HepG2 (cell line): Measurements from ENCODE around the gene BAIAP2L1. TPM values are rescaled to one million over a fixed set of nuclear protein-coding genes. Genes with fewer than 3 reads are reported as not detected.
A peak's percentile ranks its signal among the peaks of the same experiment; 100 is the strongest.

ENCODE experiments used
- ATAC-seq: fragments of 200-7000 bp; cut with Tn5 transposase; 3 replicates; pipeline ENCODE4 v1.9.1; 2020; ENCODE audit warnings: mild to moderate bottlenecking, moderate library complexity
- BruUV-seq: library from RNA; stranded (reverse); fragments of 400-500 nt; replicated peaks from 2 replicates; lab custom pipeline; 2021; lab: Mats Ljungman, UMichigan
- CTCF ChIA-PET: fragments of 300-600 bp; formaldehyde crosslinking; extraction: SDS; loops from one replicate; lab custom pipeline; 2021; ENCODE audit warnings: low total read pairs, inconsistent platforms, low intra/inter-chr PET ratio; lab: Yijun Ruan, JAX
- POLR2A ChIA-PET: fragments of 350-600 bp; sonication (Branson Sonifier 250); formaldehyde crosslinking; loops from one replicate; lab custom pipeline; 2020; ENCODE audit warnings: antibody characterized with exemption, inconsistent platforms; lab: Yijun Ruan, JAX
- DNase-seq: peaks from one replicate; pipeline ENCODE4 v3.0.0-alpha.2; 2015; ENCODE audit warnings: low spot score
- FAIRE-seq: peaks from 3 replicates; lab custom pipeline; 2011; peaks lifted over from hg19 to GRCh38; lab: Jason Lieb, UNC
- H2AFZ ChIP-seq: one replicate; pipeline ENCODE4 v1.6.1; 2011; ENCODE audit warnings: low read length, inconsistent platforms
- H3K27ac ChIP-seq: fragments of 300-600 bp; 3 replicates; pipeline ENCODE4 v1.8.0; 2011; ENCODE audit warnings: mixed run types, mild to moderate bottlenecking, mixed read lengths, low read length, inconsistent platforms; ENCODE audit not compliant: insufficient read depth; ENCODE audit errors: extremely low read length
- H3K27me3 ChIP-seq, 2 experiments: fragments of 200-600 bp in 1 of 2; 2 replicates in 1 of 2; 3 replicates in 1 of 2; pipeline versions ENCODE4 v1.6.0 to v1.8.0; 2011; ENCODE audit warnings: low read length in 2 of 2, mild to moderate bottlenecking in 2 of 2, moderate library complexity in 2 of 2, inconsistent platforms in 1 of 2; ENCODE audit not compliant: insufficient read depth in 2 of 2, control insufficient read depth in 1 of 2
- H3K36me3 ChIP-seq, 2 experiments: fragments of 200-600 bp in 1 of 2; replicated peaks in 1 of 2; 2 replicates in 1 of 2; 3 replicates in 1 of 2; pipeline versions ENCODE4 v1.5.1 to v1.8.0; 2011; ENCODE audit warnings: low read length in 2 of 2, inconsistent platforms in 1 of 2; ENCODE audit not compliant: insufficient read depth in 2 of 2, control insufficient read depth in 1 of 2
- H3K4me1 ChIP-seq: 2 replicates; pipeline ENCODE4 v1.5.1; 2012; ENCODE audit warnings: low read length, inconsistent platforms; ENCODE audit not compliant: insufficient read depth
- H3K4me2 ChIP-seq: 2 replicates; pipeline ENCODE4 v1.6.0; 2011; ENCODE audit warnings: low read depth, low read length, inconsistent platforms
- H3K4me3 ChIP-seq, 3 experiments: fragments of 200-600 bp in 1 of 3; sonication (generic), shearing (Covaris generic) in 1 of 3; replicated peaks in 1 of 3; 2 replicates each; pipeline ENCODE4 v1.5.1; 2011 to 2016; ENCODE audit warnings: low read length in 3 of 3, inconsistent platforms in 2 of 3, low read depth in 2 of 3, mild to moderate bottlenecking in 2 of 3, control low read depth in 1 of 3, mixed read lengths in 1 of 3; ENCODE audit not compliant: insufficient read depth in 1 of 3
- H3K79me2 ChIP-seq: one replicate; pipeline ENCODE4 v1.6.1; 2011; ENCODE audit warnings: low read length, inconsistent platforms; ENCODE audit not compliant: insufficient read depth
- H3K9ac ChIP-seq: 2 replicates; pipeline ENCODE4 v1.6.0; 2011; ENCODE audit warnings: mild to moderate bottlenecking, low read depth, low read length, inconsistent platforms; ENCODE audit not compliant: insufficient read depth
- H3K9me3 ChIP-seq: 2 replicates; pipeline ENCODE4 v1.5.1; 2012; ENCODE audit warnings: mild to moderate bottlenecking, low read length
- H4K20me1 ChIP-seq: 2 replicates; pipeline ENCODE4 v1.6.0; 2011; ENCODE audit warnings: inconsistent platforms, mild to moderate bottlenecking, low read length, moderate library complexity; ENCODE audit not compliant: insufficient read depth
- FLYWCH1 ChIP-seq: sonication (generic); formaldehyde crosslinking; IDR thresholded peaks from 2 replicates; pipeline ENCODE4 v1.8.1; 2023; ENCODE audit warnings: mild to moderate bottlenecking, missing genetic modification reagents
- GPN1 ChIP-seq: sonication (generic); formaldehyde crosslinking; IDR thresholded peaks from 2 replicates; pipeline ENCODE4 v1.5.1; 2020; ENCODE audit warnings: missing genetic modification reagents, borderline replicate concordance
- HNF4A ChIP-seq: sonication (generic); formaldehyde crosslinking; IDR thresholded peaks from 2 replicates; pipeline ENCODE4 v1.4.0; 2020; ENCODE audit warnings: missing genetic modification reagents
- HNRNPK ChIP-seq: fragments of 200-400 bp; formaldehyde crosslinking; IDR thresholded peaks from 2 replicates; pipeline ENCODE4 v1.6.1; 2018; ENCODE audit warnings: low read length, low read depth, moderate library complexity, mild to moderate bottlenecking; ENCODE audit not compliant: poor library complexity, severe bottlenecking
- IRF2 ChIP-seq: IDR thresholded peaks from 2 replicates; pipeline ENCODE4 v1.6.1; 2018; ENCODE audit warnings: missing genetic modification reagents, missing compliant biosample characterization
- POGZ ChIP-seq: sonication (generic); formaldehyde crosslinking; IDR thresholded peaks from 2 replicates; pipeline ENCODE4 v1.4.0; 2020; ENCODE audit warnings: mild to moderate bottlenecking, missing genetic modification reagents
- ZFY ChIP-seq: sonication (generic); formaldehyde crosslinking; IDR thresholded peaks from 2 replicates; pipeline ENCODE4 v1.4.0; 2020; ENCODE audit warnings: missing genetic modification reagents
- ZKSCAN5 ChIP-seq: sonication (generic); formaldehyde crosslinking; IDR thresholded peaks from 2 replicates; pipeline ENCODE4 v1.5.1; 2020; ENCODE audit warnings: mild to moderate bottlenecking, missing genetic modification reagents
- ZNF331 ChIP-seq: sonication (generic); formaldehyde crosslinking; IDR thresholded peaks from 2 replicates; pipeline ENCODE4 v1.4.0; 2020; ENCODE audit warnings: missing genetic modification reagents
- ZNF367 ChIP-seq: sonication (generic); formaldehyde crosslinking; IDR thresholded peaks from 2 replicates; pipeline ENCODE4 v1.4.0; 2020; ENCODE audit warnings: missing genetic modification reagents, borderline replicate concordance
- ZNF7 ChIP-seq: IDR thresholded peaks from 2 replicates; pipeline ENCODE4 v1.6.1; 2016; ENCODE audit warnings: missing biosample characterization, missing genetic modification reagents
- ZNF782 ChIP-seq: sonication (generic); formaldehyde crosslinking; IDR thresholded peaks from 2 replicates; pipeline ENCODE4 v1.4.0; 2020; ENCODE audit warnings: missing genetic modification reagents, mild to moderate bottlenecking, borderline replicate concordance
- ZNF839 ChIP-seq: sonication (generic); formaldehyde crosslinking; IDR thresholded peaks from 2 replicates; pipeline ENCODE4 v1.4.0; 2020; ENCODE audit warnings: missing genetic modification reagents, mild to moderate bottlenecking, borderline replicate concordance
- ZSCAN30 ChIP-seq: sonication (generic); formaldehyde crosslinking; IDR thresholded peaks from 2 replicates; pipeline ENCODE4 v1.5.0; 2020; ENCODE audit warnings: mild to moderate bottlenecking, missing genetic modification reagents
- WGBS: methylation state at CpG from one replicate; pipeline ENCODE4 v1.1.6; 2017; ENCODE audit warnings: low lambda C conversion rate; 5-methylcytosine and 5-hydroxymethylcytosine counted together
- in situ Hi-C: cut with HindIII; loops from 2 replicates; pipeline ENCODE4 v1.10.0; 2017; ENCODE audit warnings: low pct_unique_long_range_greater_than_20kb; ENCODE audit not compliant: extremely low pct_ligation_motif_present
- intact Hi-C: fragments of 100-400 bp; cut with micrococcal nuclease; formaldehyde crosslinking; loops from one replicate; pipeline ENCODE4 v1.10.0; 2022; ENCODE audit not compliant: unreplicated experiment
- polyA plus RNA-seq, 8 experiments: library from polyadenylated mRNA; depleted of rRNA in 3 of 8; stranded (reverse) in 7 of 8; unstranded in 1 of 8; fragments of >200 nt; fragmentation: Illumina TruSeq in 4 of 8; extraction: Trizol in 4 of 8; gene quantifications; 2 replicates each; pipeline versions ENCODE4 v1.2.1 to v1.2.3, GENCODE V29; 2011 to 2016; ENCODE audit warnings: low read depth in 4 of 8, missing spikeins in 1 of 8, mixed read lengths in 1 of 8; ENCODE audit not compliant: insufficient read depth in 1 of 8
- total RNA-seq, 5 experiments: library from RNA; depleted of rRNA; stranded (reverse); fragments of >200 nt; fragmentation: Illumina TruSeq; extraction: Trizol; gene quantifications; 2 replicates each; pipeline ENCODE4 v1.2.3, GENCODE V29; 2016; ENCODE audit warnings: low read depth in 1 of 5
- TF ChIP-seq, protein P1 (sequence below): sonication (generic); formaldehyde crosslinking; IDR thresholded peaks from 2 replicates; pipeline ENCODE4 v1.9.0; 2022; ENCODE audit warnings: missing genetic modification reagents, mild to moderate bottlenecking, borderline replicate concordance
- TF ChIP-seq, protein P2 (sequence below): sonication (generic); formaldehyde crosslinking; IDR thresholded peaks from 2 replicates; pipeline ENCODE4 v1.4.0; 2020; ENCODE audit warnings: missing genetic modification reagents

Gene BAIAP2L1
- total and polyA plus RNA-seq, 2 of the 13 experiments (the other 11 are each of a cell fraction or from before 2014, with no cell fraction given), result 13.0 to 21.5 TPM

DNA sequence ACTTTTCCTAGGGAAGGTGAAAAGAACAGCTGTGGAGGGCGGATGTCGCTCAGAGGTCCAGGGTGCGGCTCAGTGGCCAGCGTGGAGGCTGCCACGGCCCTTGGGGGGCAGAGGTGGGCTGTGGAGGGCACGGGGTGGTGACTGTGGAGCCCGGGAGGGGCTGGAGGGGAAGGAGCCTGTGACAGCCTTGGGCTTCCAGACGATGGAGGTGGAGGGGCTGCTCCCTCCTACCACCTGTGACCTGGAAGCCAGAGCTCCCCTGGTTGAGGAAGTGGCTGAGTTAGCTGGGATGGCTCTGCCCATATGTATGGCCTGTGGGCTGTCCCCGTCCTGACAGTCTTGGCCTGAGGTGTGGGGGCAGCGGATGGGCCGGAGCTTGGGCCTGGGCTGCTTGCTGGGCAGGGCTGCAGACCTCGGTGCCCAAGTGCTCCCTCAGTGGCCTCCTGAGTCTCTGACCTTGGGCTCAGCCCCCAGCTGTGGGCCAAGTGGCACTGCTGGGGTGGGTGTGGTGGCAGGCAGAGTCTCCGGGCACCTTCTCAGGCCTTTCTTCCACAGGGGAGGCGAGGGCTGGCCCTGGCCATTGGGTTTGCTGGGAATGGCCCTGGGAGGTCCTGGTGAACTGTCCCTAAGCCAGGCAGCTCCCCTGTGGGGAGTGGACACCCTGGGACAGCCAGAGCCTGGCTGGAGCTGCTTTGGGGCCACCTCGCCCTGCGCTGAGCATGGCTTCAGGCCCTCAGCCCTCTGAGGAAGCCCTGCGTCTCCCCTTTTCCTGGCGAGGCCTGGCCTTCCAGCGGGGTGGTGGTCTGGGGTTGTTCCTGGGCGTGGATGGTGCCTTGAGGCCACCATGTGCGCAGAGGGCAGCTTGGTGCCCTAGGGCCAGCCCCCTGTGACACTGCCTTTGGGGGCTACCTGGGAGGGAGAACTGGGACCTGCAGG, 115.5 kb downstream of the BAIAP2L1 start (continued):
- TF ChIP-seq, protein P1, sequence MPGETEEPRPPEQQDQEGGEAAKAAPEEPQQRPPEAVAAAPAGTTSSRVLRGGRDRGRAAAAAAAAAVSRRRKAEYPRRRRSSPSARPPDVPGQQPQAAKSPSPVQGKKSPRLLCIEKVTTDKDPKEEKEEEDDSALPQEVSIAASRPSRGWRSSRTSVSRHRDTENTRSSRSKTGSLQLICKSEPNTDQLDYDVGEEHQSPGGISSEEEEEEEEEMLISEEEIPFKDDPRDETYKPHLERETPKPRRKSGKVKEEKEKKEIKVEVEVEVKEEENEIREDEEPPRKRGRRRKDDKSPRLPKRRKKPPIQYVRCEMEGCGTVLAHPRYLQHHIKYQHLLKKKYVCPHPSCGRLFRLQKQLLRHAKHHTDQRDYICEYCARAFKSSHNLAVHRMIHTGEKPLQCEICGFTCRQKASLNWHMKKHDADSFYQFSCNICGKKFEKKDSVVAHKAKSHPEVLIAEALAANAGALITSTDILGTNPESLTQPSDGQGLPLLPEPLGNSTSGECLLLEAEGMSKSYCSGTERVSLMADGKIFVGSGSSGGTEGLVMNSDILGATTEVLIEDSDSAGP (CRISPR knock-in tag), result 0 out of 2 replicates have a peak, but pooled peaks have one; percentile 32
- TF ChIP-seq ZNF367 (no peak), ZFY (0 out of 2 replicates have a peak, but pooled peaks have one; percentile 16)

DNA sequence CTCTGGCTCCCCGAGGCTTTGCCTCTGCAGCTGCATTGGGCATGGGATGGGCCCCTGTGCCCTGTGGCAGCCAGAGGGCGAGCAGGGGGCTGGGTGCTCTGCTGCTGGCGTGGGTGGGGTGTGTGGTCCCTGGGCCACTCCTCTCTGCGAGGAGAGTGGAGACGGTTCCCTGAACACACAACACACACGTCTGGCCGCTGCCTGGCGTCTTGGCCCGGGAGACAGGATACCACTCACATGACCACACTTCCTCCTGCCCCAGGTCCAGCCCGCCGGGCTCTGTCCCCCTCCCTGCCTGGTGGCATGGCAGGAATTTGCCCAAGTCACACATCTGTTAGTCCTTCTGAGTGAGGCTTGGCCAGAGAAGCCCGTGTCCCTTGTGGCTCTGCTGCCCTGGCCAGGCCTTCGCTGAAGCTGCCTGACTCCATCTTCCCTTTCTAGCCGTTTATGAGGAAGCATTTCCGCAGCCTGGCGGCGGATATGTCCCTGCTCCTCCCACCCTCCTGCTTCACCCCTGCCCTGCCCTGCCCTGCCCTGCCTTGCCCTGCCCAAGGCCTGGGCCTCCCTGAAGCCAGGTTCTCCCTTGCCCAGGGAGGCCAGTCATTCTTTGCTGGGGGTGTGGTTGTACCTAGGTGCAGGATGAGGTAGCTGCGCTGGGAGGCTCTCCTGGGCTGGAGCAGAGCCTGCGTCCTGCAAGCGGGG, 116.4 kb downstream of the BAIAP2L1 start:
- BruUV-seq, result no TSS peak
- peaks cover 3 to 7% of the 10 kb centered on the region in 2 experiments; a peak in 3 of 5 replicates for H3K36me3 ChIP-seq
- no peak for FAIRE-seq
- H4K20me1 ChIP-seq, result peaks cover 34% of the 10 kb centered on the region; the same call in 1 of the 2 replicates
- CTCF ChIA-PET, result no interaction called here
- H3K9ac ChIP-seq, result no peak overlapping the region
- H3K4me3 ChIP-seq, result peak overlapping the region in 2 of 3 experiments; percentile 77 to 85; a peak in 3 of 6 replicates
- H3K4me2 ChIP-seq, result peak overlapping the region; percentile 92
- ATAC-seq, result peak; percentile 9
- in situ Hi-C loops (loop anchor here (5.0 kb wide), 1 partner anchor 133 kb away; no protein-coding TSS in a partner anchor), intact Hi-C loops (no loop called here)
- POLR2A ChIA-PET, result no interaction called here
- 89% methylated on average over 8 of the region's 20 CpGs for WGBS
- H2AFZ ChIP-seq, result no peak overlapping the region
- H3K79me2 ChIP-seq, result peaks cover 49% of the 10 kb centered on the region
- DNase-seq, result peak; percentile 51
- H3K9me3 ChIP-seq, result no peaks in the 10 kb centered on the region
- H3K4me1 ChIP-seq, result peaks cover 81% of the 10 kb centered on the region
- no peaks in the 10 kb centered on the region; a peak in 1 of 5 replicates for H3K27me3 ChIP-seq
- H3K27ac ChIP-seq, result no peak overlapping the region
- TF ChIP-seq ZNF782 (CRISPR knock-in tag), result no peak
- TF ChIP-seq POGZ, result no peak
- TF ChIP-seq, protein P2, sequence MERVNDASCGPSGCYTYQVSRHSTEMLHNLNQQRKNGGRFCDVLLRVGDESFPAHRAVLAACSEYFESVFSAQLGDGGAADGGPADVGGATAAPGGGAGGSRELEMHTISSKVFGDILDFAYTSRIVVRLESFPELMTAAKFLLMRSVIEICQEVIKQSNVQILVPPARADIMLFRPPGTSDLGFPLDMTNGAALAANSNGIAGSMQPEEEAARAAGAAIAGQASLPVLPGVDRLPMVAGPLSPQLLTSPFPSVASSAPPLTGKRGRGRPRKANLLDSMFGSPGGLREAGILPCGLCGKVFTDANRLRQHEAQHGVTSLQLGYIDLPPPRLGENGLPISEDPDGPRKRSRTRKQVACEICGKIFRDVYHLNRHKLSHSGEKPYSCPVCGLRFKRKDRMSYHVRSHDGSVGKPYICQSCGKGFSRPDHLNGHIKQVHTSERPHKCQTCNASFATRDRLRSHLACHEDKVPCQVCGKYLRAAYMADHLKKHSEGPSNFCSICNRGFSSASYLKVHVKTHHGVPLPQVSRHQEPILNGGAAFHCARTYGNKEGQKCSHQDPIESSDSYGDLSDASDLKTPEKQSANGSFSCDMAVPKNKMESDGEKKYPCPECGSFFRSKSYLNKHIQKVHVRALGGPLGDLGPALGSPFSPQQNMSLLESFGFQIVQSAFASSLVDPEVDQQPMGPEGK, result peak; percentile 62; the same call in 1 of the 2 replicates
- no peak for TF ChIP-seq GPN1 (CRISPR knock-in tag)
- TF ChIP-seq HNF4A (CRISPR knock-in tag), result peak; percentile 37; the same call in 1 of the 2 replicates
- TF ChIP-seq ZNF839 (CRISPR knock-in tag), result no peak
- TF ChIP-seq FLYWCH1 (CRISPR knock-in tag), result no peak
- TF ChIP-seq ZNF7 (CRISPR knock-in tag), result no peak
- no peak for TF ChIP-seq ZNF331 (CRISPR knock-in tag)
- no peak for TF ChIP-seq IRF2
- no peak for TF ChIP-seq HNRNPK
- TF ChIP-seq ZSCAN30 (CRISPR knock-in tag), result no peak
- TF ChIP-seq ZKSCAN5, result no peak
